GM23248 (cell line): ENCODE results near the gene E2F4. TPM values are rescaled to one million over a fixed set of nuclear protein-coding genes. Genes with fewer than 3 reads are reported as not detected.

Experiments
- DNase-seq: peaks from one replicate; pipeline ENCODE4 v3.0.0-alpha.2; 2015
- H2AFZ ChIP-seq: fragments of 200-600 bp; sonication (generic); 2 replicates; pipeline ENCODE4 v1.6.1; 2016; ENCODE audit warnings: antibody characterized with exemption
- H3F3A ChIP-seq: fragments of 200-600 bp; sonication (generic); 2 replicates; pipeline ENCODE4 v1.6.1; 2016; ENCODE audit warnings: mild to moderate bottlenecking, antibody characterized with exemption, mixed run types; ENCODE audit not compliant: insufficient read depth
- H3K27ac ChIP-seq: fragments of 200-600 bp; sonication (generic); 2 replicates; pipeline ENCODE4 v1.5.1; 2016; ENCODE audit warnings: mild to moderate bottlenecking
- H3K27me3 ChIP-seq: fragments of 200-600 bp; sonication (generic); replicated peaks from 2 replicates; pipeline ENCODE4 v1.6.1; 2016; ENCODE audit warnings: mild to moderate bottlenecking; ENCODE audit not compliant: insufficient read depth
- H3K36me3 ChIP-seq: fragments of 200-600 bp; sonication (generic); 2 replicates; pipeline ENCODE4 v1.6.1; 2016; ENCODE audit warnings: low read depth, mild to moderate bottlenecking
- H3K4me1 ChIP-seq: fragments of 200-600 bp; sonication (generic); 2 replicates; pipeline ENCODE4 v1.6.1; 2016; ENCODE audit warnings: mild to moderate bottlenecking; ENCODE audit not compliant: insufficient read depth
- H3K4me2 ChIP-seq: fragments of 200-600 bp; sonication (generic); one replicate; pipeline ENCODE4 v1.6.1; 2016; ENCODE audit warnings: mild to moderate bottlenecking; ENCODE audit not compliant: unreplicated experiment
- H3K4me3 ChIP-seq: fragments of 200-600 bp; sonication (generic); 2 replicates; pipeline ENCODE4 v1.5.1; 2016; ENCODE audit warnings: mild to moderate bottlenecking
- H3K79me2 ChIP-seq: fragments of 200-600 bp; sonication (generic); 2 replicates; pipeline ENCODE4 v1.6.1; 2016; ENCODE audit warnings: mild to moderate bottlenecking; ENCODE audit not compliant: insufficient read depth
- H3K9ac ChIP-seq: fragments of 200-600 bp; sonication (generic); 2 replicates; pipeline ENCODE4 v1.6.1; 2016; ENCODE audit warnings: mild to moderate bottlenecking
- H3K9me2 ChIP-seq: fragments of 200-600 bp; sonication (generic); 2 replicates; pipeline ENCODE4 v1.6.1; 2016; ENCODE audit warnings: mixed run types, mild to moderate bottlenecking, moderate library complexity; ENCODE audit not compliant: insufficient read depth
- H3K9me3 ChIP-seq: fragments of 200-600 bp; sonication (generic); one replicate; pipeline ENCODE4 v1.6.1; 2017; ENCODE audit warnings: low read depth
- H4K20me1 ChIP-seq: fragments of 200-600 bp; sonication (generic); 2 replicates; pipeline ENCODE4 v1.6.0; 2016; ENCODE audit not compliant: insufficient read depth
- EZH2 ChIP-seq: fragments of 200-600 bp; sonication (generic); IDR thresholded peaks from 2 replicates; pipeline ENCODE4 v1.6.1; 2018; ENCODE audit warnings: antibody characterized with exemption, mild to moderate bottlenecking; ENCODE audit not compliant: insufficient read depth, poor library complexity, severe bottlenecking
- EZH2phosphoT487 ChIP-seq: fragments of 200-600 bp; sonication (generic); IDR thresholded peaks from 2 replicates; pipeline ENCODE4 v1.6.1; 2018; ENCODE audit warnings: antibody characterized with exemption, moderate library complexity, mild to moderate bottlenecking, low read depth; ENCODE audit not compliant: insufficient read depth
- WGBS, 2 experiments: methylation state at CpG; one replicate each; pipeline ENCODE4 v1.1.6; 2015 to 2017; ENCODE audit warnings: low lambda C conversion rate in 2 of 2, low coverage in 1 of 2; ENCODE audit errors: missing lambda C conversion rate in 2 of 2; 5-methylcytosine and 5-hydroxymethylcytosine counted together
- in situ Hi-C: fragments of 300-500 bp; cut with MboI; formaldehyde crosslinking; loops from 2 replicates; pipeline ENCODE4 v1.15.0; 2020
- polyA plus RNA-seq: library from polyadenylated mRNA; unstranded; fragments of >200 nt; fragmentation: Nextera tagmentation; extraction: Ambion mirVana; gene quantifications from 2 replicates; pipeline ENCODE4 v1.2.1, GENCODE V29; 2016
- total RNA-seq: library from RNA; depleted of rRNA; stranded (reverse); fragments of >200 nt; shearing (Covaris generic); gene quantifications from 2 replicates; pipeline ENCODE4 v1.2.3, GENCODE V29; 2014

Gene E2F4
- total and polyA plus RNA-seq, 2 experiments from 2014 or later, result 50.0 to 82.0 TPM

DNA sequence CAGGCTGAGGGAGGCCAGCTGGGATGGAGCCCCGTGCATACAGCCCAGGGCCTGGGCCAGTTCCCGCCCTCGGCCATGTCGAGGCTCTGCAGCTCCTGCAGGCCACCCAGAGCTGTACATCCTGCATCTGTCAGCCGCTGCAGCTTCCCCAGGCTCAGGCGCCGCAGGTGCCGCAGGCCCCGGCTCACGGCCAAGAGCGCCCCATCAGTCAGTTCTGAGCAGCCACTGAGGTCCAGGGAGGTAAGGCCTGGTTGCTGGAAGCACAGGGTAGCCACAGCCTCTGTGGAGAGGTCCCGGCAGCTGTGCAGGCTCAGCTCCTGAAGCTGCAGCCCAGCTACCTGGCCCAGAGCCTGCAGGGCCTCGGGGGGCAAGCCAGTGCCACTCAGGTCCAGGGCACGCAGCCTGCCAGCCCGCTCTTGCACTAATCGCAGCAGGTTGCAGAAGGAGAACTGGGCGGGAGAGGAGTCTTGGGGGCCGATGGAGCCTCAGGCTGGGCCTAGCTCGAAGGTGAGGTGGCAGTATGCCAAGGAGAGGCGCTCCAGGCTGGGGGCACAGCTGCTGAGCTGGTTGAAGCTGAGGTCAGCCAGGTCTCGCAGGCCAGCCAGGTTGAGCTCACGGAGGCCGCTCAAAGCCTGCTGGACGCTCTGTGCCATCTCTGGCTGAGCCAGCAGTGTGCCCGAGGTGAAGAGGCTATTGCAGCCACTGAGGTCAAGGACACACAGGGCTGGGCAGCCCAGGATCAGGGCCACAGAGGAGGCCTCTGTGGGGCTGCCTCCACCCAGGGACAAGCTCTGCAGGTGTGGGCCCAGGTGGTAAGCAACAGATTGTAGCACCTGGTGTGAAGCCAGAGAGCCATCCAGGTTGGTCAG, 18.3 kb downstream of the E2F4 start:
- Histone ChIP-seq H3F3A (no peaks in the 10 kb centered on the region), H3K79me2 (no peaks in the 10 kb centered on the region), H4K20me1 (no peaks in the 10 kb centered on the region), H3K27ac (no peak overlapping the region), H3K4me3 (no peak overlapping the region), H3K9me3 (no peaks in the 10 kb centered on the region), H2AFZ (no peak overlapping the region), H3K4me2 (no peak overlapping the region), H3K36me3 (no peaks in the 10 kb centered on the region), H3K4me1 (peaks cover 12% of the 10 kb centered on the region), H3K27me3 (no peaks in the 10 kb centered on the region), H3K9ac (no peak overlapping the region), H3K9me2 (no peaks in the 10 kb centered on the region)
- in situ Hi-C loops, result no loop called here
- no peak for DNase-seq
- TF ChIP-seq EZH2 (no peak), EZH2phosphoT487 (no peak)
- 89 to 93% methylated on average over 23 to 25 of the region's 25 CpGs for WGBS, 2 experiments

DNA sequence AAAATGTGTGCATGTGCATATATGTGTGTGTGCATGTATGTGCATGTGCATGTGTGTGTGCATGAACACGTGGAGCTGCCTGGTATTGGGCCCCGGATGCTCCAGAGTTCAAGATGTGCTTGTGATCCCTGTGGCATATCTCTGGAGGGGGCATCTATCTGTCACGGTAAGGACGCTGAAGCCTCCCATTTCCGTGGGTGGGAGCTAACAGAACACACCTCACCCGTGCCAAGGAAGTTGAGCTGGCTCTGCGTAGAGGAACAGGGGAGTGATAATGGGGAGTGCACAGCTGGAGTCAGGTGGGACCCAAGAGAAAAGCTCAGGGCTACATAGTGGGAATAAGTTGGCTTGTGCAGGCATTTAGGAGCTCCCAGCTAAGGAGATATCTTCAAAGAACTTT, 19.7 kb downstream of the E2F4 start:
- WGBS, 2 experiments, result 74 to 83% methylated on average over 7 of the region's 7 CpGs
- in situ Hi-C loops, result no loop called here

DNA sequence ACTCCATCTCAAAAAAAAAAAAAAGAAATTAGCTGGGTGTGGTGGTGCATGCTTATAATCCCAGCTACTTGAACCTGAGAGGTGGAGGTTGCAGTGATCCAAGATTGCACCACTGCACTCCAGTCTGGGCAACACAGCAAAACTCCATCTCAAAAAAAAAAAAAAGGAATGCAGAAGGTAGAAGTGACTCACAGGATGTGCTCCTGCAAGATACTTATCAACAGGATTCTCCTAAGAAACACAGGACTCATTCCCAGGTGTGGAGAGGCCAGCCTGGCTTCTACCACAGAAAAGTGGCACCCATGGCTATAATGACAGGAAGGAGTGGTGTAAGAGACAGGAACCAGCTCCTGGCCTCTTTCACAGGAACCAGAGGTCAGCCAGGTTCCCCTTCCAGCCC, 20.8 kb downstream of the E2F4 start:
- H3K9me3 ChIP-seq, result no peaks in the 10 kb centered on the region

More for the DNA sequence above, 19.7 kb downstream of the E2F4 start:
- no peaks in the 10 kb centered on the region for H3K27me3 ChIP-seq
- no peaks in the 10 kb centered on the region for H3K79me2 ChIP-seq
- no peak overlapping the region for H3K27ac ChIP-seq
- H2AFZ ChIP-seq, result no peak overlapping the region
- no peaks in the 10 kb centered on the region for H3K36me3 ChIP-seq
- H3K4me3 ChIP-seq, result no peak overlapping the region
- H3K4me2 ChIP-seq, result no peak overlapping the region
- H3K9ac ChIP-seq, result no peak overlapping the region
- no peaks in the 10 kb centered on the region for H4K20me1 ChIP-seq
- no peaks in the 10 kb centered on the region for H3K9me2 ChIP-seq
- TF ChIP-seq EZH2phosphoT487, result no peak
- TF ChIP-seq EZH2, result no peak
- peaks cover 11% of the 10 kb centered on the region for H3K4me1 ChIP-seq
- H3F3A ChIP-seq, result no peaks in the 10 kb centered on the region
- no peak for DNase-seq
- no peaks in the 10 kb centered on the region for H3K9me3 ChIP-seq

DNA sequence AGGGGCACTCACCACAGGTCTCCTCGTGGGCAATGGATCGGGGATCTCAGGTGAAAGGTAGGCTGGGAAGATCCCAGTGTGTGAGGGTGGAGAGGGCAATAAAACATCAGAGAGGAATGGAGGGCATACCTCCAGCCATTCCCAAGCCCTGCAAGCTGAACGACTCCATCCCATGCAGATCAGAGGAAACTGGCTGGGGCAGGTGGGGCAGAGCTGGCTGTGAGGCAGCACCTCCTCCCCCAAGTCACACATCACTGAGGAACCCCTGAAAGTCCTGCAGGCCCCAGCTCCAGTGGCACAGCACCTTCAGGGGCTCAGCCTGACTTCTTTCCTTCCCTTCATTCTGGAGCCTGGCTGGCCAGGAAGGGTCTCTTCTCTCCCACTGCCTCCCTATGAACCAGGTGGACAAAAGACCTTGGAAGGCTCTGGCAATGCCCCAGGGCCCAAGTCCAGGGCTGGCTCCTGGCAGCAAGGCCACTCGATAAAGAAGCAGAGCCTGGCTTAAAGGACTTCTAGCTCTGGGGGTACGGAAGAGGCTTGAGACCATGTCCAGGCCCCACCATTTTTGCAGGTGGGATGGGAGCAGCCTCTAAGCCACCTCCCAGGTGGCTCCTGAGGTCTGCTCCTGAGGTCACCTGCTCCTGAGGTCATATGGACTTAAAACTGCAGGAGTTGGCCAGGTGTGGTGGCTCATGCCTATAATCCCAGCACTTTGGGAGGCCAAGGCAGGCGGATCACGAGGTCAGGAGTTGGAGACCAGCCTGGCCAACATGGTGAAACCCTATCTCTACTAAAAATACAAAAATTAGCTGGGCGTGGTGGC, 21.5 kb downstream of the E2F4 start:
- no peak for DNase-seq
- no peaks in the 10 kb centered on the region for H4K20me1 ChIP-seq
- H2AFZ ChIP-seq, result no peak overlapping the region
- H3K79me2 ChIP-seq, result no peaks in the 10 kb centered on the region
- H3K4me3 ChIP-seq, result no peak overlapping the region
- no peaks in the 10 kb centered on the region for H3K36me3 ChIP-seq
- H3K9me3 ChIP-seq, result no peaks in the 10 kb centered on the region
- in situ Hi-C loops, result no loop called here
- no peak overlapping the region for H3K4me2 ChIP-seq
- no peaks in the 10 kb centered on the region for H3K4me1 ChIP-seq
- no peaks in the 10 kb centered on the region for H3F3A ChIP-seq
- no peaks in the 10 kb centered on the region for H3K27me3 ChIP-seq
- H3K9ac ChIP-seq, result no peak overlapping the region
- H3K27ac ChIP-seq, result no peak overlapping the region
- no peak for TF ChIP-seq EZH2
- no peak for TF ChIP-seq EZH2phosphoT487
- WGBS, 2 experiments, result 82 to 83% methylated on average over 8 of the region's 8 CpGs
- no peaks in the 10 kb centered on the region for H3K9me2 ChIP-seq

More for the DNA sequence above, 20.8 kb downstream of the E2F4 start:
- no peak overlapping the region for H3K4me2 ChIP-seq
- no peaks in the 10 kb centered on the region for H3K9me2 ChIP-seq
- no peak overlapping the region for H3K4me3 ChIP-seq
- H2AFZ ChIP-seq, result no peak overlapping the region
- H3K4me1 ChIP-seq, result peaks cover 5% of the 10 kb centered on the region
- no peaks in the 10 kb centered on the region for H3K36me3 ChIP-seq
- H3K9ac ChIP-seq, result no peak overlapping the region
- in situ Hi-C loops, result no loop called here
- DNase-seq, result no peak
- no peaks in the 10 kb centered on the region for H4K20me1 ChIP-seq
- no peaks in the 10 kb centered on the region for H3K79me2 ChIP-seq
- no peak overlapping the region for H3K27ac ChIP-seq
- H3K27me3 ChIP-seq, result no peaks in the 10 kb centered on the region
- no peaks in the 10 kb centered on the region for H3F3A ChIP-seq
- TF ChIP-seq EZH2phosphoT487 (no peak), EZH2 (no peak)
